K562 (cell line): ENCODE data around the gene GPSM3.

Experiments
- CTCF ChIP-seq, 3 experiments: IDR thresholded peaks in 2 of 3; conservative IDR thresholded peaks in 1 of 3; 2 replicates each; pipeline ENCODE4 v1.5.1; 2011 to 2012; ENCODE audit warnings: low read length in 3 of 3, mild to moderate bottlenecking in 3 of 3, control low read depth in 2 of 3, improper control_type of control experiment in 1 of 3, inconsistent platforms in 1 of 3, low read depth in 1 of 3, mixed read lengths in 1 of 3, moderate library complexity in 1 of 3; ENCODE audit not compliant: insufficient read depth in 2 of 3
- DMBX1 ChIP-seq: fragments of 250-450 bp; sonication (Bioruptor Pico); IDR thresholded peaks from 2 replicates; pipeline ENCODE4 v1.8.0; 2022; ENCODE audit warnings: inconsistent platforms, mild to moderate bottlenecking, moderate library complexity, borderline replicate concordance
- EGR1 ChIP-seq: fragments of 450-650 bp; conservative IDR thresholded peaks from 2 replicates; pipeline ENCODE4 v1.6.1; 2017; ENCODE audit warnings: mild to moderate bottlenecking
- EWSR1 ChIP-seq: fragments of 450-650 bp; IDR thresholded peaks from 2 replicates; pipeline ENCODE4 v1.6.1; 2018; ENCODE audit warnings: borderline replicate concordance, mild to moderate bottlenecking, low read depth, moderate library complexity; ENCODE audit not compliant: partially characterized antibody
- FOS ChIP-seq: IDR thresholded peaks from 3 replicates; pipeline ENCODE4 v1.6.1; 2011; ENCODE audit not compliant: insufficient read length; ENCODE audit errors: extremely low read depth
- KAT8 ChIP-seq: fragments of 450-650 bp; IDR thresholded peaks from 2 replicates; pipeline ENCODE4 v1.6.1; 2016; ENCODE audit warnings: low read depth, mild to moderate bottlenecking
- MEF2A ChIP-seq: IDR thresholded peaks from 2 replicates; pipeline ENCODE4 v1.6.1; 2011; ENCODE audit warnings: low read depth, mild to moderate bottlenecking, low read length, moderate library complexity; ENCODE audit not compliant: control insufficient read depth
- OTX1 ChIP-seq: fragments of 450-650 bp; formaldehyde crosslinking; IDR thresholded peaks from 2 replicates; pipeline ENCODE4 v1.4.0; 2022; ENCODE audit warnings: mild to moderate bottlenecking
- PBX2 ChIP-seq, 2 experiments: IDR thresholded peaks in 1 of 2; conservative IDR thresholded peaks in 1 of 2; 2 replicates each; pipeline ENCODE4 v1.6.1; 2016; ENCODE audit warnings: low read depth in 2 of 2, mild to moderate bottlenecking in 1 of 2, missing compliant biosample characterization in 1 of 2, missing genetic modification characterization in 1 of 2, moderate library complexity in 1 of 2
- YY1 ChIP-seq, 3 experiments: IDR thresholded peaks; 2 replicates each; pipeline ENCODE4 v1.6.1; 2011; ENCODE audit warnings: low read length in 2 of 3, mild to moderate bottlenecking in 2 of 3, moderate library complexity in 2 of 3, borderline replicate concordance in 1 of 3, control low read depth in 1 of 3, low read depth in 1 of 3; ENCODE audit not compliant: insufficient read depth in 3 of 3, insufficient replicate concordance in 2 of 3, control insufficient read depth in 1 of 3, insufficient read length in 1 of 3; ENCODE audit errors: extremely low read depth in 1 of 3
- ZNF133 ChIP-seq: fragments of 250-450 bp; sonication (Bioruptor Pico); IDR thresholded peaks from 2 replicates; pipeline ENCODE4 v1.4.0; 2020; ENCODE audit warnings: mild to moderate bottlenecking
- TF ChIP-seq, protein P1 (sequence below): sonication (generic); formaldehyde crosslinking; IDR thresholded peaks from 2 replicates; pipeline ENCODE4 v1.8.0; 2023; ENCODE audit warnings: mild to moderate bottlenecking, missing genetic modification reagents
- TF ChIP-seq, protein P2 (sequence below): sonication (generic); formaldehyde crosslinking; IDR thresholded peaks from 2 replicates; pipeline ENCODE4 v1.8.0; 2022; ENCODE audit warnings: mild to moderate bottlenecking, missing genetic modification reagents

DNA sequence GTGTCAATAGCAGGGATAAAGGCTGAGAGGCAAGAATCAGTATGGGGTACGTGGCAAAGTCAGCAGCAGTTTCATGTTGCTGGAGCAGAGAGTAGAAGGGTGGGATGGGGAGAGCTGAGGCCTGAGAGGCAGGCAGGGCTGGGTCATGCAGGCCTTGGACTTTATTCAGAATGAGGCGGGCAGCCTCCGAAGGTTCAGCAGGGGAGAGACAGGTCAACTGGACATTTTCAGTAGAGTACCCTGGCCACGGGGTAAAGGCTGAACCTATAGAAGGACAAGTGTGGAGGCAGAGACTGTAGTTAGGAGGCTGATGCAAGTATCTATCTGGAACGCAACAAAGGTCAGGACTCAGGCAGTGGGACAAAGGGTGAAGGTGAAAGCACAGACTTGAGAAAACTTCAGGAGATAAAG lies 17.8 kb upstream of the GPSM3 start:
- no peak for TF ChIP-seq FOS
- TF ChIP-seq, protein P1, sequence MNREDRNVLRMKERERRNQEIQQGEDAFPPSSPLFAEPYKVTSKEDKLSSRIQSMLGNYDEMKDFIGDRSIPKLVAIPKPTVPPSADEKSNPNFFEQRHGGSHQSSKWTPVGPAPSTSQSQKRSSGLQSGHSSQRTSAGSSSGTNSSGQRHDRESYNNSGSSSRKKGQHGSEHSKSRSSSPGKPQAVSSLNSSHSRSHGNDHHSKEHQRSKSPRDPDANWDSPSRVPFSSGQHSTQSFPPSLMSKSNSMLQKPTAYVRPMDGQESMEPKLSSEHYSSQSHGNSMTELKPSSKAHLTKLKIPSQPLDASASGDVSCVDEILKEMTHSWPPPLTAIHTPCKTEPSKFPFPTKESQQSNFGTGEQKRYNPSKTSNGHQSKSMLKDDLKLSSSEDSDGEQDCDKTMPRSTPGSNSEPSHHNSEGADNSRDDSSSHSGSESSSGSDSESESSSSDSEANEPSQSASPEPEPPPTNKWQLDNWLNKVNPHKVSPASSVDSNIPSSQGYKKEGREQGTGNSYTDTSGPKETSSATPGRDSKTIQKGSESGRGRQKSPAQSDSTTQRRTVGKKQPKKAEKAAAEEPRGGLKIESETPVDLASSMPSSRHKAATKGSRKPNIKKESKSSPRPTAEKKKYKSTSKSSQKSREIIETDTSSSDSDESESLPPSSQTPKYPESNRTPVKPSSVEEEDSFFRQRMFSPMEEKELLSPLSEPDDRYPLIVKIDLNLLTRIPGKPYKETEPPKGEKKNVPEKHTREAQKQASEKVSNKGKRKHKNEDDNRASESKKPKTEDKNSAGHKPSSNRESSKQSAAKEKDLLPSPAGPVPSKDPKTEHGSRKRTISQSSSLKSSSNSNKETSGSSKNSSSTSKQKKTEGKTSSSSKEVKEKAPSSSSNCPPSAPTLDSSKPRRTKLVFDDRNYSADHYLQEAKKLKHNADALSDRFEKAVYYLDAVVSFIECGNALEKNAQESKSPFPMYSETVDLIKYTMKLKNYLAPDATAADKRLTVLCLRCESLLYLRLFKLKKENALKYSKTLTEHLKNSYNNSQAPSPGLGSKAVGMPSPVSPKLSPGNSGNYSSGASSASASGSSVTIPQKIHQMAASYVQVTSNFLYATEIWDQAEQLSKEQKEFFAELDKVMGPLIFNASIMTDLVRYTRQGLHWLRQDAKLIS (CRISPR knock-in tag), result no peak
- TF ChIP-seq CTCF (IDR thresholded peaks at IDR 0.05 in 2 of 3, conservative IDR thresholded peaks at IDR 0.05 in 1 of 3; ENCODE audit: insufficient read depth in 2 of 3, low read depth in 1 of 3, low read length in 3 of 3), result no peak
- no peak for TF ChIP-seq OTX1 (CRISPR knock-in tag)
- no peak for TF ChIP-seq PBX2 (CRISPR knock-in tag; IDR thresholded peaks at IDR 0.05; ENCODE audit: low read depth)
- no peak for TF ChIP-seq PBX2 (tag; conservative IDR thresholded peaks at IDR 0.05; ENCODE audit: low read depth)
- TF ChIP-seq YY1 (IDR thresholded peaks at IDR 0.05; ENCODE audit: borderline replicate concordance in 1 of 3, control insufficient read depth in 1 of 3, extremely low read depth in 1 of 3, insufficient read depth in 3 of 3, insufficient read length in 1 of 3, insufficient replicate concordance in 2 of 3, low read depth in 1 of 3, low read length in 2 of 3), result no peak
- no peak for TF ChIP-seq EWSR1
- TF ChIP-seq ZNF133 (CRISPR knock-in tag), result no peak
- TF ChIP-seq KAT8, result no peak
- TF ChIP-seq, protein P2, sequence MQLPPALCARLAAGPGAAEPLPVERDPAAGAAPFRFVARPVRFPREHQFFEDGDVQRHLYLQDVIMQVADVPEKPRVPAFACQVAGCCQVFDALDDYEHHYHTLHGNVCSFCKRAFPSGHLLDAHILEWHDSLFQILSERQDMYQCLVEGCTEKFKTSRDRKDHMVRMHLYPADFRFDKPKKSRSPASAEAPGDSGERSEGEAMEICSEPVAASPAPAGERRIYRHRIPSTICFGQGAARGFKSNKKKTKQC, result no peak
- TF ChIP-seq MEF2A, result no peak
- TF ChIP-seq EGR1, result no peak
- no peak for TF ChIP-seq DMBX1 (CRISPR knock-in tag)
